Caco-2 (cell line): Measurements from ENCODE around the gene GJA3. TPM values are rescaled to one million over a fixed set of nuclear protein-coding genes. Genes with fewer than 3 reads are reported as not detected.

Source experiments
- BruUV-seq: library from RNA; stranded (reverse); fragments of 400-500 nt; replicated peaks from 2 replicates; lab custom pipeline; 2021; lab: Mats Ljungman, UMichigan
- CTCF ChIA-PET: fragments of 300-600 bp; sonication (Branson Sonifier 250); formaldehyde crosslinking; loops from one replicate; lab custom pipeline; 2022; ENCODE audit warnings: antibody characterized with exemption; lab: Charles Lee
- POLR2A ChIA-PET: fragments of 300-600 bp; sonication (Branson Sonifier 250); formaldehyde crosslinking; loops from one replicate; lab custom pipeline; 2022; ENCODE audit warnings: antibody characterized with exemption; lab: Charles Lee
- DNase-seq, 2 experiments: peaks; one replicate each; pipeline versions ENCODE4 v3.0.0 to v3.0.0-alpha.2; 2020 to 2022
- H3K27me3 ChIP-seq: replicated peaks from 2 replicates; pipeline ENCODE4 v1.6.0; 2011; ENCODE audit warnings: low read length; ENCODE audit not compliant: control insufficient read depth, insufficient read depth
- H3K36me3 ChIP-seq: 2 replicates; pipeline ENCODE4 v1.5.1; 2011; ENCODE audit warnings: low read length; ENCODE audit not compliant: control insufficient read depth, insufficient read depth
- H3K4me1 ChIP-seq: fragments of 250-450 bp; sonication (Bioruptor Pico); 2 replicates; pipeline ENCODE4 v1.5.1; 2020; ENCODE audit warnings: mild to moderate bottlenecking
- H3K4me3 ChIP-seq: 2 replicates; pipeline ENCODE4 v1.5.1; 2011; ENCODE audit warnings: low read depth, mild to moderate bottlenecking, control low read depth, low read length
- H3K9me3 ChIP-seq: fragments of 250-450 bp; sonication (Bioruptor Pico); 2 replicates; pipeline ENCODE4 v1.5.1; 2020; ENCODE audit warnings: mild to moderate bottlenecking, moderate library complexity
- H3K27ac Mint-ChIP-seq: one replicate; pipeline ENCODE4 v1.8.0; 2022; ENCODE audit warnings: mixed read lengths; ENCODE audit not compliant: unreplicated experiment
- H3K27me3 Mint-ChIP-seq: one replicate; pipeline ENCODE4 v1.8.0; 2022; ENCODE audit warnings: mixed read lengths; ENCODE audit not compliant: insufficient read depth, unreplicated experiment
- H3K36me3 Mint-ChIP-seq: one replicate; pipeline ENCODE4 v1.8.0; 2022; ENCODE audit warnings: mild to moderate bottlenecking, mixed read lengths; ENCODE audit not compliant: insufficient read depth, unreplicated experiment
- H3K4me1 Mint-ChIP-seq: one replicate; pipeline ENCODE4 v1.8.0; 2022; ENCODE audit warnings: low read depth, mixed read lengths; ENCODE audit not compliant: unreplicated experiment
- H3K4me3 Mint-ChIP-seq: one replicate; pipeline ENCODE4 v1.8.0; 2022; ENCODE audit warnings: mild to moderate bottlenecking, moderate library complexity, mixed read lengths; ENCODE audit not compliant: unreplicated experiment
- H3K9me3 Mint-ChIP-seq: one replicate; pipeline ENCODE4 v1.8.0; 2022; ENCODE audit warnings: mixed read lengths; ENCODE audit not compliant: unreplicated experiment
- intact Hi-C: fragments of 100-400 bp; cut with micrococcal nuclease; formaldehyde crosslinking; loops from one replicate; pipeline ENCODE4 v1.10.0; 2022; ENCODE audit not compliant: unreplicated experiment
- total RNA-seq: library from RNA; stranded (reverse); gene quantifications from 2 replicates; pipeline ENCODE4 v1.2.3, GENCODE V29; 2022
- TF ChIP-seq, protein P1 (sequence below), 2 experiments: fragments of 200-600 bp in 1 of 2; IDR thresholded peaks; 1 replicate in 1 of 2; 2 replicates in 1 of 2; pipeline versions ENCODE4 v1.5.1 to v1.8.0; 2011 to 2022; ENCODE audit warnings: antibody characterized with exemption in 1 of 2, control low read depth in 1 of 2, inconsistent platforms in 1 of 2, low read depth in 1 of 2, low read length in 1 of 2, mild to moderate bottlenecking in 1 of 2, moderate library complexity in 1 of 2; ENCODE audit not compliant: insufficient read depth in 1 of 2, severe bottlenecking in 1 of 2, unreplicated experiment in 1 of 2

The GJA3 gene
- total RNA-seq, 1 experiment from 2014 or later: 0.11 TPM

DNA sequence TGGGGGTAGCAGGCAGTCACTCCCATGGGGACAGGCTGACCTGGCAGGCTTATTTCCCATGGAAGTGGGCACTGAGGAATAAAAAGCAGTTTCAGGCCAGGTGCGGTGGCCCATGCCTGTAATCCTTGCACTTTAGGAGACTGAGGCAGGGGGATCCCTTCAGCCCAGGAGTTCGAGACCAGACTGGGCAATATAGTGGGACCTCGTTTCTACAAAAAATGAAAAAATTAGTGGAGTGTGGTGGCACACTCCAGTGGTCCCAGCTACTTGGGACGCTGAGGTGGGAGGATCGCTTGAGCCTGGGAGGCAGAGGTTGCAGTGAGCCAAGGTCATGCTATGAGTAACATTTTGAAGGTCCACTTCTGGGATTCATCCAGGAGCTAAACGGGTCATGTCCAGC is 25.9 kb upstream of the GJA3 start:
- H3K9me3 Mint-ChIP-seq: no peaks in the 10 kb centered on the region
- intact Hi-C loops: no loop called here
- no TSS peak for BruUV-seq

DNA sequence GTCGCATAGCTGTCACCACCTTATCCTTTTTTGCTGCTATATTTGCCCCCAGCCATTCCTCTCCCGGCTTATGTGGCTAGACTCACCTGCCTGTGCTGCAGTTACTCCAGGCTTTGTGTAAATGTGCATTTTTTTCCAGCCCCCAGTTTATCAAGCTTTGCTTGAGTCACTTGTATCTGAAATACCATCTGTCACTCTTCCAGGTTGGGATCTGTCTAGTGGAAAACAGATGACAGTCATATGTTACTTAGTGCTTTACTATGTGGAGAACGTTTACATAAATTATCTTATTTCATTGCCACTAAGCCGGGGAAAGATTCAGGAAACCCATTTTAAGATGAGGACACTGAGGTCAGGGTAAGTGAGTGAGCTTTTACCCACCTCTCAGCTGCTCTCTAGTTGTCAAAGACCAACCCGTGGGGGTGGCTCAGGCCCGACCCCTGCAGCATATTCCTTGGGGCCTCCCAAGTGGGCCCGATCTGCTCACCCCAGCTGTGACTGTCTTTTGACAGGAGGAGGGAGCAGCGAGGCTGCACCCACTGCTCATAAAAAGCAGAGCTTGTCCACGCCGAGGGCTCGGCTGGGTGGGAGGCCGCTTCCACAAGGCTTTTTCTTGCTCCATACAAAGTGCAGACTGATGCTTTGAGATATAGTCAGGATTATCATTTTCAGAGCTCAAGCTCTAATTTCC is 24.7 kb upstream of the GJA3 start:
- peaks cover 6% of the 10 kb centered on the region for H3K27me3 Mint-ChIP-seq
- no peak overlapping the region for H3K4me3 ChIP-seq
- no peaks in the 10 kb centered on the region; the same call in 1 of the 2 replicates for H3K27me3 ChIP-seq
- ChIA-PET CTCF (interaction anchor here (0.5 to 0.7 kb wide), 3 partner anchors 200 to 740 kb away, joined by 3 to 4 read pairs (median 3); no protein-coding TSS in a partner anchor), POLR2A (no interaction called here)
- H3K9me3 Mint-ChIP-seq: no peaks in the 10 kb centered on the region
- no peak for DNase-seq
- no peak overlapping the region for H3K27ac Mint-ChIP-seq
- no TSS peak for BruUV-seq
- TF ChIP-seq, protein P1, sequence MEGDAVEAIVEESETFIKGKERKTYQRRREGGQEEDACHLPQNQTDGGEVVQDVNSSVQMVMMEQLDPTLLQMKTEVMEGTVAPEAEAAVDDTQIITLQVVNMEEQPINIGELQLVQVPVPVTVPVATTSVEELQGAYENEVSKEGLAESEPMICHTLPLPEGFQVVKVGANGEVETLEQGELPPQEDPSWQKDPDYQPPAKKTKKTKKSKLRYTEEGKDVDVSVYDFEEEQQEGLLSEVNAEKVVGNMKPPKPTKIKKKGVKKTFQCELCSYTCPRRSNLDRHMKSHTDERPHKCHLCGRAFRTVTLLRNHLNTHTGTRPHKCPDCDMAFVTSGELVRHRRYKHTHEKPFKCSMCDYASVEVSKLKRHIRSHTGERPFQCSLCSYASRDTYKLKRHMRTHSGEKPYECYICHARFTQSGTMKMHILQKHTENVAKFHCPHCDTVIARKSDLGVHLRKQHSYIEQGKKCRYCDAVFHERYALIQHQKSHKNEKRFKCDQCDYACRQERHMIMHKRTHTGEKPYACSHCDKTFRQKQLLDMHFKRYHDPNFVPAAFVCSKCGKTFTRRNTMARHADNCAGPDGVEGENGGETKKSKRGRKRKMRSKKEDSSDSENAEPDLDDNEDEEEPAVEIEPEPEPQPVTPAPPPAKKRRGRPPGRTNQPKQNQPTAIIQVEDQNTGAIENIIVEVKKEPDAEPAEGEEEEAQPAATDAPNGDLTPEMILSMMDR (IDR thresholded peaks at IDR 0.05; ENCODE audit: insufficient read depth in 1 of 2, low read depth in 1 of 2, low read length in 1 of 2, severe bottlenecking in 1 of 2, unreplicated experiment in 1 of 2): no peak
- H3K9me3 ChIP-seq: no peaks in the 10 kb centered on the region
- H3K36me3 ChIP-seq: no peaks in the 10 kb centered on the region
- H3K36me3 Mint-ChIP-seq: no peaks in the 10 kb centered on the region
- intact Hi-C loops: no loop called here
- H3K4me1 Mint-ChIP-seq: no peaks in the 10 kb centered on the region
- no peak overlapping the region for H3K4me3 Mint-ChIP-seq
- no peaks in the 10 kb centered on the region for H3K4me1 ChIP-seq

More for the DNA sequence above, 25.9 kb upstream of the GJA3 start:
- no peaks in the 10 kb centered on the region for H3K36me3 Mint-ChIP-seq
- Histone ChIP-seq H3K36me3 (no peaks in the 10 kb centered on the region), H3K4me3 (no peak overlapping the region), H3K4me1 (0 out of 2 replicates have a peak, but pooled peaks cover 4% of the 10 kb centered on the region), H3K27me3 (no peaks in the 10 kb centered on the region; the same call in 1 of the 2 replicates), H3K9me3 (no peaks in the 10 kb centered on the region)
- no peaks in the 10 kb centered on the region for H3K4me1 Mint-ChIP-seq
- no peak for DNase-seq
- CTCF ChIA-PET: no interaction called here
- TF ChIP-seq, protein P1 (IDR thresholded peaks at IDR 0.05; ENCODE audit: insufficient read depth in 1 of 2, low read depth in 1 of 2, low read length in 1 of 2, severe bottlenecking in 1 of 2, unreplicated experiment in 1 of 2): no peak
- H3K27ac Mint-ChIP-seq: no peak overlapping the region
- POLR2A ChIA-PET: no interaction called here
- H3K4me3 Mint-ChIP-seq: no peak overlapping the region
- H3K27me3 Mint-ChIP-seq: peaks cover 6% of the 10 kb centered on the region

DNA sequence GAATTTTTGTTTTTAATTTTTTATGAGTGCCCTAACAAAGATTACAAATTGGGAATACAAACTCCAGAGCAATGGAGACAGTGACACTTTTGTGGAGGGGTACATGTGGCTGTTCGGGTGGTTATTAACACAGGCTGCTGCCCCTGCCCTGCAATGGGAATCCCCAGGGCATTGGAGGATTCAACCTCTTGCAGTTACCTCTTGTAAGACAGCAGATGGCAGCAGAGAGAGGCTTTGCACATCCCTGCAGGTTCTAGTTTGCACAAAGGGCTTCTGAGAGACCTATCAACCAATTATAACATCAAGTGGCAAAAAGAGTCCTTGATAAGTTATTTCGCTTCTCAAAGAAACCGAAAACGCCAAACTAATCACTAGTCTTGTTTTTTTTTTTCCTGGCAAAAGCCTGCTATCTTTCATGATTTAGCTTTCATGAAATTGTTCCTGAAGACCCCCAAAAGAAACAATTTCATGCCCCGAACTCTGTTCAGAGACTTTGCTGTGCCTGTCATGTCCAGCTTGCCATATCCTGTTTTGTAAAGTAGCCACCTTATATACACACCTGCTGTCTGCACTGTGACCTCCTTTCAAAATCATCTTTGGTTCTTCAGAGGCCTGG is 21.5 kb upstream of the GJA3 start:
- no peak overlapping the region for H3K4me3 ChIP-seq
- TF ChIP-seq, protein P1 (IDR thresholded peaks at IDR 0.05; ENCODE audit: insufficient read depth in 1 of 2, low read depth in 1 of 2, low read length in 1 of 2, severe bottlenecking in 1 of 2, unreplicated experiment in 1 of 2): peak; percentile 92 to 93
- ChIA-PET POLR2A (no interaction called here), CTCF (interaction anchor here (0.7 to 1.4 kb wide), 2 partner anchors 301 to 521 kb away, joined by 3 to 4 read pairs; partner anchors contain the start of gene IL17D)
- no peaks in the 10 kb centered on the region for H3K9me3 ChIP-seq
- no peaks in the 10 kb centered on the region for H3K4me1 Mint-ChIP-seq
- BruUV-seq: no TSS peak
- H3K36me3 Mint-ChIP-seq: no peaks in the 10 kb centered on the region
- intact Hi-C loops: loop anchor here (1.0 kb wide), 1 partner anchor 307 kb away; no protein-coding TSS in a partner anchor
- H3K27me3 Mint-ChIP-seq: peaks cover 7% of the 10 kb centered on the region
- H3K9me3 Mint-ChIP-seq: no peaks in the 10 kb centered on the region
- no peaks in the 10 kb centered on the region; the same call in 1 of the 2 replicates for H3K27me3 ChIP-seq
- H3K4me1 ChIP-seq: no peaks in the 10 kb centered on the region
- H3K36me3 ChIP-seq: no peaks in the 10 kb centered on the region
- peak; percentile 64 to 77 for DNase-seq
- no peak overlapping the region for H3K27ac Mint-ChIP-seq
- no peak overlapping the region for H3K4me3 Mint-ChIP-seq
